ENCODE measurements around the gene GPR62.

- TF ChIP-seq CTCF (IDR thresholded peaks at IDR 0.05) (no peak), POLR2A (IDR thresholded peaks at IDR 0.05) (no peak)
These were observed 3.7 kb downstream of the GPR62 start for GRCh38 chr3:51958603-51959521.
